Activated CD4-positive, alpha-beta T cell treated with anti-CD3 and anti-CD28 coated beads, Interleukin-2, amount 10 ng/mL, durations not matched to agents 7 days and 5 days (primary cell): ENCODE results near the gene PRICKLE2. TPM values are rescaled to one million over a fixed set of nuclear protein-coding genes. Genes with fewer than 3 reads are reported as not detected.

Experiments used
- CTCF ChIA-PET: fragments of 350-600 bp; sonication (Branson Sonifier 250); formaldehyde crosslinking; loops from one replicate; lab custom pipeline; 2021; ENCODE audit warnings: antibody characterized with exemption; lab: Charles Lee
- POLR2A ChIA-PET: fragments of 350-600 bp; sonication (Branson Sonifier 250); formaldehyde crosslinking; loops from one replicate; lab custom pipeline; 2021; ENCODE audit warnings: antibody characterized with exemption; lab: Charles Lee
- DNase-seq: peaks from one replicate; pipeline ENCODE4 v3.0.0-alpha.2; 2020
- H3K27ac Mint-ChIP-seq: one replicate; pipeline ENCODE4 v1.8.0; 2021; ENCODE audit warnings: mild to moderate bottlenecking, moderate library complexity, mixed read lengths
- H3K27me3 Mint-ChIP-seq: one replicate; pipeline ENCODE4 v1.8.0; 2021; ENCODE audit warnings: mixed read lengths
- H3K36me3 Mint-ChIP-seq: one replicate; pipeline ENCODE4 v1.8.0; 2021; ENCODE audit warnings: low read depth, mixed read lengths
- H3K4me1 Mint-ChIP-seq: one replicate; pipeline ENCODE4 v1.8.0; 2021; ENCODE audit warnings: mixed read lengths
- H3K4me3 Mint-ChIP-seq: one replicate; pipeline ENCODE4 v1.8.0; 2021; ENCODE audit warnings: mild to moderate bottlenecking, moderate library complexity, mixed read lengths
- H3K9me3 Mint-ChIP-seq: one replicate; pipeline ENCODE4 v1.8.0; 2021; ENCODE audit warnings: mixed read lengths
- total RNA-seq, 2 experiments: library from RNA; stranded (reverse); gene quantifications; one replicate each; pipeline ENCODE4 v1.2.3, GENCODE V29; 2021

PRICKLE2 gene
- total RNA-seq, 2 experiments from 2014 or later: not detected

- Mint-ChIP-seq H3K4me1 (no peaks in the 10 kb centered on the region), H3K36me3 (no peaks in the 10 kb centered on the region), H3K4me3 (no peak overlapping the region), H3K27ac (no peak overlapping the region), H3K9me3 (no peaks in the 10 kb centered on the region), H3K27me3 (peaks cover 28% of the 10 kb centered on the region)
- no peak for DNase-seq
- ChIA-PET POLR2A (no interaction called here), CTCF (no interaction called here)
These were observed 39.3 kb upstream of the PRICKLE2 start for GRCh38 chr3:64264501-64265109.

DNA sequence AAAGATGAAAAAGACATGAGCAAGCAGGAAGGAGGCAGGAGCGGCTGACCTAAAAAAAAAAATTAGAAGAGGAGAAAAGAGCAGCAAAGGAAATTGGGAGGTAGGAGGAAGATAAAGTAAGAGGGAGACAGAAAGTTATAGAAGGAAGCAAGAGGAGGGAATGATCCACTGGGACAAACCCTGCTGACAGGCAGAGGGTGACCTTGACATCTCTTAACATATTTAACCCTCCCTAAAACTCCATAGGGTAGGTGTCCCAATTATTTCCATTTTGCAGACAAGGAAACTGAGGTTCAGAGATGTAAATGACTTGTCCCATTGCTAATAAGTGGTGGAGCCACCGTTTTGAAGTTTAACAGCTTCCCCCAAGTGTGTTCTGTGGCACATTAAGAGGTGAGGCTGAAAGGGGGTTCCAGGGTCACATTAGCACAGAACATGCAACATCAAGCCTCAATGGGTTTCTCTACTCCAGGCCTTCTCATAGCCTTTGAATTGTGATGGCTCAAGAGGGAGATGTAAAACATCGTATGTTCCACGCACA lies 37.4 kb upstream of the PRICKLE2 start:
- no peak overlapping the region for H3K27ac Mint-ChIP-seq
- CTCF ChIA-PET: no interaction called here
- POLR2A ChIA-PET: no interaction called here
- no peaks in the 10 kb centered on the region for H3K4me1 Mint-ChIP-seq
- DNase-seq: no peak
- H3K9me3 Mint-ChIP-seq: no peaks in the 10 kb centered on the region
- peaks cover 22% of the 10 kb centered on the region for H3K27me3 Mint-ChIP-seq
- no peak overlapping the region for H3K4me3 Mint-ChIP-seq
- no peaks in the 10 kb centered on the region for H3K36me3 Mint-ChIP-seq

GRCh38 chr3:64260431-64260830 lies 35.2 kb upstream of the PRICKLE2 start:
- no peaks in the 10 kb centered on the region for H3K36me3 Mint-ChIP-seq
- H3K27me3 Mint-ChIP-seq: peaks cover 6% of the 10 kb centered on the region
- ChIA-PET POLR2A (no interaction called here), CTCF (no interaction called here)
- H3K4me3 Mint-ChIP-seq: no peak overlapping the region
- no peak overlapping the region for H3K27ac Mint-ChIP-seq
- no peak for DNase-seq
- H3K4me1 Mint-ChIP-seq: no peaks in the 10 kb centered on the region
- no peaks in the 10 kb centered on the region for H3K9me3 Mint-ChIP-seq

DNA sequence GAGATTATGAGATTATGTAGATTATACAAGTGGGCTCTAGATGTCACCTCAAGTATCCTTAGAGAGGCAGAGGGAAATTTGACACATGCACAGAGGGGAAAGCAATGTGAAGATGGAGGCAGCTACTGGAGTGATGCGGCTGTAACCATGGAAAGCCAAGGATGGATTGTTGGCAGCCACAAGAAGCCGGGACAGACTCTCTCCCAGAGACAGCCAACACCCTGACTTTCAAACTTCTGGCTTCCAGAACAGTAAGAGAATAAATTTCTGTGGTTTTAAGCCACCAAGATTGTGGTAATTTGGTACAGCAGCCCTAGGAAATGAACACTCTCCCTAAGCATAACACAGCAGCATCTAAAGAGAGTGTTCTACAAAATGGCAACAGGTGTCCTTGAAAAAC lies 34.4 kb upstream of the PRICKLE2 start:
- Mint-ChIP-seq H3K27ac (no peak overlapping the region), H3K27me3 (no peaks in the 10 kb centered on the region), H3K9me3 (no peaks in the 10 kb centered on the region), H3K36me3 (no peaks in the 10 kb centered on the region), H3K4me1 (no peaks in the 10 kb centered on the region), H3K4me3 (no peak overlapping the region)
- ChIA-PET POLR2A (no interaction called here), CTCF (no interaction called here)
- no peak for DNase-seq

DNA sequence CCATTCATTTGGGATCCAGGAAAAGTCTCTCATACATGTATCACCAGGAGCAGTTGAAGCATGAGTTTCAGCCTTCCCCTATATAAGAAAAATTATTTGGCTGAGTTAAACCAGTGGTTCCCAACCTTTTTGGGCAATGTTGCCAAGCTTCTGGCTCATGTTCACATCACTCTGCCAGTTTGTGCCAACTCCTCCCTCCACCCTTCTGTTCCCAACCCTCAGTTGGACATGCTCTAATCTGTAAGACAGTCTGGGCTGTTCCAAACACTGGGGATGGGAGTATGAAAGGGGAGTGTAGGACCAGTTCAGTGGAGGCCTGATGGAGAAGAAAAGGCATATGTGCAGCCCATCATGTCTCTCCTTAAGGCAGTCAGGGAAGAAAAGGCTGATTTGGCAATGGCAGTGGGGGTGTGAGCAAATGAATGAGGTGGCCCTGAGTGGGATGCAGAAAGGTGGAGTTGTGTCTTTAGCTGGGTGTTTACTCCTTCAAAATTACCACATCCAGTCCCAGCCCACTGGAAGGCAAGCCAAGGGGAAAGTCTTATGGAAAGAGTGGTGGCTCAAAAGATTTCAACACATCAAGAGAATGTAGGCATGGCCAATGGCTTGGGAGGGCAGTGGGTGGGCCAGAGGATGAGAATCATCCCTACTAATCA lies 32.0 kb upstream of the PRICKLE2 start:
- ChIA-PET POLR2A (no interaction called here), CTCF (no interaction called here)
- Mint-ChIP-seq H3K4me1 (no peaks in the 10 kb centered on the region), H3K27ac (no peak overlapping the region), H3K36me3 (no peaks in the 10 kb centered on the region), H3K9me3 (no peaks in the 10 kb centered on the region), H3K4me3 (no peak overlapping the region), H3K27me3 (no peaks in the 10 kb centered on the region)
- no peak for DNase-seq

- POLR2A ChIA-PET: no interaction called here
- H3K9me3 Mint-ChIP-seq: no peaks in the 10 kb centered on the region
- no peak for DNase-seq
- no peaks in the 10 kb centered on the region for H3K27me3 Mint-ChIP-seq
- CTCF ChIA-PET: no interaction called here
- H3K36me3 Mint-ChIP-seq: no peaks in the 10 kb centered on the region
- no peaks in the 10 kb centered on the region for H3K4me1 Mint-ChIP-seq
- no peak overlapping the region for H3K4me3 Mint-ChIP-seq
- no peak overlapping the region for H3K27ac Mint-ChIP-seq
These were observed 30.6 kb upstream of the PRICKLE2 start for GRCh38 chr3:64255741-64256340.

DNA sequence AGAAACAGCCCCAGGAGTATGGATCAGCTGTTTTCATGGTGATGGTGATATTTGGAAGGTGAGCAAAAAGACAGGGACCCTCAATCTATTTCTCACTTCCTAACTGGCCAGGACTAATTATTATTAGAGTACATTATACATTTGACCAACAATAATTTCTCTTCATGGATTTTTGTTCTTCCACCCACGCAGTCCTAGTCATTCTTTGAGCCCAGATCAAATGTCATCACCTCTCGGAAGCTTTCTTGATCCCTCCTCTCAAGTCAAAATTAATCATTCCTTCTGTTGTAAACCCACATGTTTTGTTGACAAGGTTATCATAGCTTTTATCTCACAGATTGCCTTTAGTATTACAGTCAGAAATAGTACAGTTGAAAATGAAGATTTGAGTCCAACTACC lies 29.2 kb upstream of the PRICKLE2 start:
- no peak for DNase-seq
- CTCF ChIA-PET: interaction anchor here (1.1 kb wide), 1 partner anchor 14 kb away, joined by 3 read pairs; no protein-coding TSS in a partner anchor
- no peak overlapping the region for H3K27ac Mint-ChIP-seq

GRCh38 chr3:64253689-64254088 lies 28.4 kb upstream of the PRICKLE2 start:
- H3K27ac Mint-ChIP-seq: no peak overlapping the region
- H3K4me1 Mint-ChIP-seq: no peaks in the 10 kb centered on the region
- POLR2A ChIA-PET: no interaction called here
- no peak overlapping the region for H3K4me3 Mint-ChIP-seq
- H3K27me3 Mint-ChIP-seq: no peaks in the 10 kb centered on the region
- no peaks in the 10 kb centered on the region for H3K9me3 Mint-ChIP-seq
- H3K36me3 Mint-ChIP-seq: no peaks in the 10 kb centered on the region
- no peak for DNase-seq
- CTCF ChIA-PET: interaction anchor here (0.8 to 1.6 kb wide), 3 partner anchors 10 to 17 kb away, joined by 3 read pairs; no protein-coding TSS in a partner anchor

More for the DNA sequence above, 29.2 kb upstream of the PRICKLE2 start:
- H3K27me3 Mint-ChIP-seq: no peaks in the 10 kb centered on the region
- H3K9me3 Mint-ChIP-seq: no peaks in the 10 kb centered on the region
- POLR2A ChIA-PET: no interaction called here
- H3K36me3 Mint-ChIP-seq: no peaks in the 10 kb centered on the region
- no peak overlapping the region for H3K4me3 Mint-ChIP-seq
- H3K4me1 Mint-ChIP-seq: no peaks in the 10 kb centered on the region

DNA sequence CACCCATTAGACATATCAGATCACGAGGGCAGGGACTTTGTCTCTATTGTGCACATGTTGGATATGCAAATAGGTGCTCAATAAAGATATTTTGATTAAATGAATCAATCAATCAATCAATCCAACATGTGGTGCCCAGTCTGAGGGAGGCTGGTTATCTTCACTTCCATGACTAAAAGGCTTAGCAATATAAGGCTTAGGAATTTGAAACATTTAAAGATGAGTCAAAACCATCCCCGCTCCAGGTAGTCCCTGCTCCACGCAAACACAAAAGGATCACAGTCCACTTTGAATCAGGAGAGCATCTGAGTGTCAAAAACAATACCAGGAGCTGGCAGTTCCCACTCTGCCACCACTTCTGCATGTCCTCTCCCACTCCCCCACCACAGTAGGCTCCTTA lies 25.8 kb upstream of the PRICKLE2 start:
- CTCF ChIA-PET: no interaction called here
- no peaks in the 10 kb centered on the region for H3K27me3 Mint-ChIP-seq
- no peaks in the 10 kb centered on the region for H3K36me3 Mint-ChIP-seq
- POLR2A ChIA-PET: no interaction called here
- H3K4me3 Mint-ChIP-seq: no peak overlapping the region
- no peak for DNase-seq
- no peaks in the 10 kb centered on the region for H3K4me1 Mint-ChIP-seq
- no peaks in the 10 kb centered on the region for H3K9me3 Mint-ChIP-seq
- no peak overlapping the region for H3K27ac Mint-ChIP-seq

DNA sequence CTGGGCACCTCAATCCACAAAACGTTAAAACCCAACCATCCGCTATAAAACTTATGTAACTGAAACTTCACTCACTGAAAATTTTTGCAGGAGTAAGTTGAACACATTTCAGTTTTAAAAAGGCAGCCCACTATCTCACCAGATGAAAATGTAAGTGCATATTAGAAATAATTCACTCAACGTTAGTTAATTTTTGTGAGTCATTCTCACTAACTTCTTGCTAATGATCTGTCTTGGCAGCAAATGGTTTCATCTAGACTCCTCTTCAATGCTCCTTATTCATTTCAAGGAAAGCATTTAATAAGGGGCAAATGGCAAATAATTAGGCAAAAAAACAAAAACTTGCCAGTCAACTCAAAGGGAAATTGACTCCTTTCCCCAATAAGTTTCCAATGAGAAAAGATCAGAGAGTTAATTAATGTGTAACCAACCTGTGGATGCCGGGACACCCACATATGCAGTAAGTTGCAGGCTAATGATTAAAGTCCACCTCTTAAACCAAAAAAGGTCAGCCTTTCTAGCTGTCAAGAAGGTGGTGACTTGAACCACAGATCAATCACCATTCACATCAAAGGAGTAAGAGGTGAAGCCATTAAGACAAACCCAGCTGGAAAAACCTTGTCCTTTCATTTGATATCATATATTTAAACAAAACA lies 22.9 kb upstream of the PRICKLE2 start:
- no peaks in the 10 kb centered on the region for H3K27me3 Mint-ChIP-seq
- no peak overlapping the region for H3K4me3 Mint-ChIP-seq
- H3K27ac Mint-ChIP-seq: no peak overlapping the region
- ChIA-PET CTCF (no interaction called here), POLR2A (no interaction called here)
- no peaks in the 10 kb centered on the region for H3K36me3 Mint-ChIP-seq
- DNase-seq: no peak
- no peaks in the 10 kb centered on the region for H3K4me1 Mint-ChIP-seq
- H3K9me3 Mint-ChIP-seq: no peaks in the 10 kb centered on the region

- H3K27ac Mint-ChIP-seq: no peak overlapping the region
- no peak overlapping the region for H3K4me3 Mint-ChIP-seq
- POLR2A ChIA-PET: no interaction called here
- H3K36me3 Mint-ChIP-seq: no peaks in the 10 kb centered on the region
- H3K27me3 Mint-ChIP-seq: no peaks in the 10 kb centered on the region
- no peaks in the 10 kb centered on the region for H3K4me1 Mint-ChIP-seq
- H3K9me3 Mint-ChIP-seq: no peaks in the 10 kb centered on the region
- no peak for DNase-seq
- CTCF ChIA-PET: interaction anchor here (0.7 to 0.9 kb wide), 2 partner anchors 9 to 17 kb away, joined by 3 read pairs; no protein-coding TSS in a partner anchor
These were observed 19.0 kb upstream of the PRICKLE2 start for GRCh38 chr3:64244011-64244942.

GRCh38 chr3:64242435-64242834 lies 17.2 kb upstream of the PRICKLE2 start:
- CTCF ChIA-PET: no interaction called here
- Mint-ChIP-seq H3K9me3 (no peaks in the 10 kb centered on the region), H3K36me3 (no peaks in the 10 kb centered on the region), H3K4me1 (no peaks in the 10 kb centered on the region), H3K4me3 (no peak overlapping the region), H3K27me3 (no peaks in the 10 kb centered on the region), H3K27ac (no peak overlapping the region)
- no peak for DNase-seq
- POLR2A ChIA-PET: no interaction called here
